Stomach (tissue), 4 donors: Measurements from ENCODE around the gene PLCH1.

Experiments
- CTCF ChIP-seq, 7 experiments: fragments of 450-650 bp in 4 of 7; fragments of 200-600 bp in 3 of 7; sonication (generic) in 3 of 7; IDR thresholded peaks; one replicate each; pipeline ENCODE4 v1.5.1; 2016 to 2019; ENCODE audit warnings: antibody characterized with exemption in 7 of 7, control low read depth in 2 of 7, mild to moderate bottlenecking in 1 of 7
- POLR2A ChIP-seq, 4 donors: fragments of 450-650 bp; IDR thresholded peaks; one replicate each; pipeline ENCODE4 v1.6.1; 2016; ENCODE audit warnings: antibody characterized with exemption in 4 of 4, control low read depth in 2 of 4, mild to moderate bottlenecking in 1 of 4, moderate library complexity in 1 of 4

GRCh38 chr3:155409336-155409735 is 335.5 kb downstream of the PLCH1 start:
- TF ChIP-seq CTCF (IDR thresholded peaks at IDR 0.05) (no peak), POLR2A (IDR thresholded peaks at IDR 0.05) (no peak)
